GM19328 (cell line): ENCODE measurements around the gene EMP1.
A peak's percentile ranks its signal among the peaks of the same experiment; 100 is the strongest.

Experiments used
- ATAC-seq: cut with Tn5 transposase; IDR thresholded peaks from one replicate; pipeline ENCODE4 v1.9.1; 2021; ENCODE audit warnings: mild to moderate bottlenecking, moderate library complexity; ENCODE audit not compliant: unreplicated experiment

EMP1 gene

GRCh38 chr12:13171921-13172859 is 24.3 kb upstream of the EMP1 start:
- ATAC-seq = no peak

GRCh38 chr12:13173012-13173932 is 23.3 kb upstream of the EMP1 start:
- peak; percentile 93 for ATAC-seq

GRCh38 chr12:13175499-13175898 is 21.0 kb upstream of the EMP1 start:
- no peak for ATAC-seq

- no peak for ATAC-seq
Observed at GRCh38 chr12:13176256-13176655, 20.3 kb upstream of the EMP1 start.

- ATAC-seq = no peak
Observed at GRCh38 chr12:13177373-13177772, 19.2 kb upstream of the EMP1 start.

GRCh38 chr12:13177906-13178305 is 18.6 kb upstream of the EMP1 start:
- ATAC-seq = no peak

GRCh38 chr12:13178568-13179210 is 17.8 kb upstream of the EMP1 start:
- ATAC-seq = no peak

- ATAC-seq = no peak
Observed at GRCh38 chr12:13179211-13180074, 17.1 kb upstream of the EMP1 start.

- no peak for ATAC-seq
Observed at GRCh38 chr12:13181375-13182070, 15.0 kb upstream of the EMP1 start.

GRCh38 chr12:13182881-13183280 is 13.6 kb upstream of the EMP1 start:
- no peak for ATAC-seq

- ATAC-seq = no peak
Observed at GRCh38 chr12:13183620-13184019, 12.9 kb upstream of the EMP1 start.

- ATAC-seq = no peak
Observed at GRCh38 chr12:13186302-13186701, 10.2 kb upstream of the EMP1 start.

GRCh38 chr12:13187399-13187798 is 9.1 kb upstream of the EMP1 start:
- no peak for ATAC-seq

- ATAC-seq = no peak
Observed at GRCh38 chr12:13189264-13189663, 7.3 kb upstream of the EMP1 start.

- no peak for ATAC-seq
Observed at GRCh38 chr12:13190275-13190674, 6.3 kb upstream of the EMP1 start.

GRCh38 chr12:13192719-13193118 is 3.8 kb upstream of the EMP1 start:
- no peak for ATAC-seq

- ATAC-seq = no peak
Observed at GRCh38 chr12:13193505-13194231, 2.9 kb upstream of the EMP1 start.

- ATAC-seq = no peak
Observed at GRCh38 chr12:13194401-13195110, 2.0 kb upstream of the EMP1 start.
